SK-N-SH treated with all-trans-retinoic acid at 6 μM for 48 hours (cell line): ENCODE measurements around the gene ACAA1.

Source experiments
- ESRRG ChIP-seq: fragments of 250-450 bp; sonication (Bioruptor Pico); IDR thresholded peaks from 2 replicates; pipeline ENCODE4 v1.6.1; 2021; ENCODE audit warnings: mild to moderate bottlenecking
- GLIS3 ChIP-seq: fragments of 250-450 bp; sonication (Bioruptor Pico); IDR thresholded peaks from 2 replicates; pipeline ENCODE4 v1.5.0; 2020; ENCODE audit warnings: mild to moderate bottlenecking, moderate library complexity
- PPARA ChIP-seq: fragments of 250-450 bp; sonication (Bioruptor Pico); IDR thresholded peaks from 2 replicates; pipeline ENCODE4 v1.5.0; 2020; ENCODE audit warnings: mild to moderate bottlenecking, borderline replicate concordance
- RARB ChIP-seq: fragments of 250-450 bp; sonication (Bioruptor Pico); IDR thresholded peaks from 2 replicates; pipeline ENCODE4 v1.8.0; 2021; ENCODE audit warnings: mild to moderate bottlenecking, moderate library complexity
- TCF4 ChIP-seq: fragments of 250-450 bp; sonication (Bioruptor Pico); IDR thresholded peaks from 2 replicates; pipeline ENCODE4 v1.8.0; 2021; ENCODE audit warnings: mild to moderate bottlenecking, moderate library complexity, borderline replicate concordance
- TOX ChIP-seq: fragments of 250-450 bp; sonication (Bioruptor Pico); IDR thresholded peaks from 2 replicates; pipeline ENCODE4 v1.8.0; 2021; ENCODE audit warnings: mild to moderate bottlenecking, moderate library complexity, borderline replicate concordance
- ZC3H10 ChIP-seq: fragments of 250-450 bp; sonication (Bioruptor Pico); IDR thresholded peaks from 2 replicates; pipeline ENCODE4 v1.5.1; 2021; ENCODE audit warnings: mild to moderate bottlenecking, moderate library complexity
- ZFP3 ChIP-seq: fragments of 250-450 bp; sonication (Bioruptor Pico); IDR thresholded peaks from 2 replicates; pipeline ENCODE4 v1.5.0; 2020; ENCODE audit warnings: mild to moderate bottlenecking, moderate library complexity
- ZNF565 ChIP-seq: fragments of 450-650 bp; formaldehyde crosslinking; conservative IDR thresholded peaks from 2 replicates; pipeline ENCODE4 v1.5.0; 2020; ENCODE audit warnings: low read depth, mild to moderate bottlenecking, moderate library complexity
- ZNF70 ChIP-seq: fragments of 450-650 bp; formaldehyde crosslinking; IDR thresholded peaks from 2 replicates; pipeline ENCODE4 v1.5.0; 2020; ENCODE audit warnings: mild to moderate bottlenecking, moderate library complexity
- ZNF8 ChIP-seq: fragments of 450-650 bp; formaldehyde crosslinking; IDR thresholded peaks from 2 replicates; pipeline ENCODE4 v1.5.0; 2020; ENCODE audit warnings: mild to moderate bottlenecking, moderate library complexity
- TF ChIP-seq, protein P1 (sequence below): fragments of 250-450 bp; sonication (Bioruptor Pico); IDR thresholded peaks from 2 replicates; pipeline ENCODE4 v1.8.0; 2020; ENCODE audit warnings: mild to moderate bottlenecking, moderate library complexity, borderline replicate concordance
- TF ChIP-seq, protein P2 (sequence below): fragments of 250-450 bp; sonication (Bioruptor Pico); IDR thresholded peaks from 2 replicates; pipeline ENCODE4 v1.5.1; 2020; ENCODE audit warnings: low read depth, mild to moderate bottlenecking, moderate library complexity
- TF ChIP-seq, protein P3 (sequence below): fragments of 250-450 bp; sonication (Bioruptor Pico); IDR thresholded peaks from 2 replicates; pipeline ENCODE4 v1.8.0; 2021; ENCODE audit warnings: low read depth, mild to moderate bottlenecking, moderate library complexity, borderline replicate concordance

DNA sequence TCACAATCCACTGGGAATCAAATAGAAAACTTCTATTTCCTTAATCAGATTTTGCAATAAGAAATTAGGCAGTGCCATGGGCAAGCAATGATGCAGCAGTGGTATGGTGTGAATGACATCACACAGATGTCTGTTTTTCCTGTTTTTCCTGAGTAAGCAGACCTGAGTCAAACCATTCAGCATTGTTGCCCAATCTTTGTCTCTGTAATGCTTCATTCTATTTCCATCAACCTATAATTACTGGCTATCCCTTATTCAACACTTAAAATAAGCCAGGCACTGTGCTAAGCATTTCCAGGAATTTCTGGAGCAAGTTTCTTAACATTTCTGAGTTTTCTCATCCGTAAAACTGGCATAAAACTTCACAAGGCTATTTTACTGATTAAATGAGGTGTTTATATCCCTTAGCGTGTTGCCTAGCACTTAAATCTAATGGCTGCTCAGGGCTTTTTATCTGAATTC lies 17.1 kb upstream of the ACAA1 start:
- TF ChIP-seq ZFP3 (CRISPR knock-in tag) (no peak), RARB (CRISPR knock-in tag) (no peak), PPARA (CRISPR knock-in tag) (no peak), ZNF8 (CRISPR knock-in tag) (no peak), ESRRG (CRISPR knock-in tag) (no peak), ZC3H10 (CRISPR knock-in tag) (no peak), TOX (CRISPR knock-in tag) (no peak), ZNF70 (no peak), ZNF565 (CRISPR knock-in tag) (no peak), TCF4 (no peak), GLIS3 (CRISPR knock-in tag) (no peak)
- TF ChIP-seq, protein P1, sequence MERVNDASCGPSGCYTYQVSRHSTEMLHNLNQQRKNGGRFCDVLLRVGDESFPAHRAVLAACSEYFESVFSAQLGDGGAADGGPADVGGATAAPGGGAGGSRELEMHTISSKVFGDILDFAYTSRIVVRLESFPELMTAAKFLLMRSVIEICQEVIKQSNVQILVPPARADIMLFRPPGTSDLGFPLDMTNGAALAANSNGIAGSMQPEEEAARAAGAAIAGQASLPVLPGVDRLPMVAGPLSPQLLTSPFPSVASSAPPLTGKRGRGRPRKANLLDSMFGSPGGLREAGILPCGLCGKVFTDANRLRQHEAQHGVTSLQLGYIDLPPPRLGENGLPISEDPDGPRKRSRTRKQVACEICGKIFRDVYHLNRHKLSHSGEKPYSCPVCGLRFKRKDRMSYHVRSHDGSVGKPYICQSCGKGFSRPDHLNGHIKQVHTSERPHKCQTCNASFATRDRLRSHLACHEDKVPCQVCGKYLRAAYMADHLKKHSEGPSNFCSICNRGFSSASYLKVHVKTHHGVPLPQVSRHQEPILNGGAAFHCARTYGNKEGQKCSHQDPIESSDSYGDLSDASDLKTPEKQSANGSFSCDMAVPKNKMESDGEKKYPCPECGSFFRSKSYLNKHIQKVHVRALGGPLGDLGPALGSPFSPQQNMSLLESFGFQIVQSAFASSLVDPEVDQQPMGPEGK (CRISPR knock-in tag), result no peak
- TF ChIP-seq, protein P2, sequence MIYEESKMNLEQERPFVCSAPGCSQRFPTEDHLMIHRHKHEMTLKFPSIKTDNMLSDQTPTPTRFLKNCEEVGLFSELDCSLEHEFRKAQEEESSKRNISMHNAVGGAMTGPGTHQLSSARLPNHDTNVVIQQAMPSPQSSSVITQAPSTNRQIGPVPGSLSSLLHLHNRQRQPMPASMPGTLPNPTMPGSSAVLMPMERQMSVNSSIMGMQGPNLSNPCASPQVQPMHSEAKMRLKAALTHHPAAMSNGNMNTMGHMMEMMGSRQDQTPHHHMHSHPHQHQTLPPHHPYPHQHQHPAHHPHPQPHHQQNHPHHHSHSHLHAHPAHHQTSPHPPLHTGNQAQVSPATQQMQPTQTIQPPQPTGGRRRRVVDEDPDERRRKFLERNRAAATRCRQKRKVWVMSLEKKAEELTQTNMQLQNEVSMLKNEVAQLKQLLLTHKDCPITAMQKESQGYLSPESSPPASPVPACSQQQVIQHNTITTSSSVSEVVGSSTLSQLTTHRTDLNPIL (CRISPR knock-in tag), result no peak
- TF ChIP-seq, protein P3, sequence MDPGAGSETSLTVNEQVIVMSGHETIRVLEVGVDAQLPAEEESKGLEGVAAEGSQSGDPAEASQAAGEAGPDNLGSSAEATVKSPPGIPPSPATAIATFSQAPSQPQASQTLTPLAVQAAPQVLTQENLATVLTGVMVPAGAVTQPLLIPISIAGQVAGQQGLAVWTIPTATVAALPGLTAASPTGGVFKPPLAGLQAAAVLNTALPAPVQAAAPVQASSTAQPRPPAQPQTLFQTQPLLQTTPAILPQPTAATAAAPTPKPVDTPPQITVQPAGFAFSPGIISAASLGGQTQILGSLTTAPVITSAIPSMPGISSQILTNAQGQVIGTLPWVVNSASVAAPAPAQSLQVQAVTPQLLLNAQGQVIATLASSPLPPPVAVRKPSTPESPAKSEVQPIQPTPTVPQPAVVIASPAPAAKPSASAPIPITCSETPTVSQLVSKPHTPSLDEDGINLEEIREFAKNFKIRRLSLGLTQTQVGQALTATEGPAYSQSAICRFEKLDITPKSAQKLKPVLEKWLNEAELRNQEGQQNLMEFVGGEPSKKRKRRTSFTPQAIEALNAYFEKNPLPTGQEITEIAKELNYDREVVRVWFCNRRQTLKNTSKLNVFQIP (CRISPR knock-in tag), result no peak
